ENCODE data around the gene SLC29A1. TPM values are rescaled to one million over a fixed set of nuclear protein-coding genes. Genes with fewer than 3 reads are reported as not detected.
"Not testable (repeated sequence)": the region's sequence is repeated elsewhere in the genome, so short reads cannot be mapped to it uniquely, and the experiment has no call there.

Gene SLC29A1
- total RNA-seq, 1 donor from 2014 or later, result 221 TPM

DNA sequence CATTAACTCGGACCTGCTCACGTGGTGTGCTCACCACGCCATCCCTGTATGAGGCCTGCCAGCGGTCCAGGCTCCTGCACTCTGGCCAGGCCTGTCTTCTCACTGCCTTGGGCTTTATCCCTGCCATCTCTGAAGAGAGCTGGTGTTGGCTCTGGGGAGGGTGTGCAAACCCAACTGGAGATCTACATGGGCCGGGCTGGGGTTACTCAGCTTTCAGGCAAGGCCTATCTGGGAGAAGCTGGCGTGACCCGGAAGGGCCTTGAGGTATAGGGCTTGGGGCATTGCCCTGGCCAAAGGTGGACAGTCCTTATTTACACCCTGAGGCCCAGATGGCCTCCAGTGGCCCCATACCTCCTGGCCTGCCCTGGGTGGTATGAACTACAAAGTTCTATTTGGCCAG, 5.0 kb downstream of the SLC29A1 start:
- H3K36me3 Mint-ChIP-seq (ENCODE audit: low read depth), result peaks cover 18% of the 10 kb centered on the region
- H3K4me3 Mint-ChIP-seq (ENCODE audit: unreplicated experiment), result no peak overlapping the region
- H3K4me1 Mint-ChIP-seq (ENCODE audit: low read depth), result peaks cover 71% of the 10 kb centered on the region
- TF ChIP-seq, protein P1, sequence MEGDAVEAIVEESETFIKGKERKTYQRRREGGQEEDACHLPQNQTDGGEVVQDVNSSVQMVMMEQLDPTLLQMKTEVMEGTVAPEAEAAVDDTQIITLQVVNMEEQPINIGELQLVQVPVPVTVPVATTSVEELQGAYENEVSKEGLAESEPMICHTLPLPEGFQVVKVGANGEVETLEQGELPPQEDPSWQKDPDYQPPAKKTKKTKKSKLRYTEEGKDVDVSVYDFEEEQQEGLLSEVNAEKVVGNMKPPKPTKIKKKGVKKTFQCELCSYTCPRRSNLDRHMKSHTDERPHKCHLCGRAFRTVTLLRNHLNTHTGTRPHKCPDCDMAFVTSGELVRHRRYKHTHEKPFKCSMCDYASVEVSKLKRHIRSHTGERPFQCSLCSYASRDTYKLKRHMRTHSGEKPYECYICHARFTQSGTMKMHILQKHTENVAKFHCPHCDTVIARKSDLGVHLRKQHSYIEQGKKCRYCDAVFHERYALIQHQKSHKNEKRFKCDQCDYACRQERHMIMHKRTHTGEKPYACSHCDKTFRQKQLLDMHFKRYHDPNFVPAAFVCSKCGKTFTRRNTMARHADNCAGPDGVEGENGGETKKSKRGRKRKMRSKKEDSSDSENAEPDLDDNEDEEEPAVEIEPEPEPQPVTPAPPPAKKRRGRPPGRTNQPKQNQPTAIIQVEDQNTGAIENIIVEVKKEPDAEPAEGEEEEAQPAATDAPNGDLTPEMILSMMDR (IDR thresholded peaks at IDR 0.05), result no peak
- DNase-seq (ENCODE audit: low spot score), result no peak
- H3K27ac Mint-ChIP-seq (ENCODE audit: unreplicated experiment), result peak overlapping the region; percentile 27
- no peaks in the 10 kb centered on the region for H3K9me3 Mint-ChIP-seq (ENCODE audit: low read depth)
- H3K27me3 Mint-ChIP-seq (ENCODE audit: low read depth), result no peaks in the 10 kb centered on the region

DNA sequence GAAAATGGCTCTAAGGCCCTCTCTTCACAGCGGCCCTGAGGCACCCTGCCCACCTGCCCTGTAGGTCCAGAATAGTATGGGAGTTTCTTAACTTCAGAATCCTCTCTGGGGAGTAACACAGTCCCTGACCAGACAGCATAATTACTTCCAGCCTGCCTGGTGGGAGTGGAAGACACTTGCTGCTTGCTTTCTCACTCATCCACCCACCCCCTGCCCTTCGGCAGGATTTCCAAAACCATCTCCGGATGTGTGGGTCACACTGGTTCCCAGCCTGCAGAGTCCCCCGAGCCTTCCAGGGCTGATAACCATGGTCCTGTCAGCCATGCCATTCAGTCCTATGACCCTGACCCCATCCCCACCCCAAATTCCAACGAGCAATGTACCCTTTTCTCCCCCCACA, 5.4 kb downstream of the SLC29A1 start:
- Mint-ChIP-seq H3K9me3 (ENCODE audit: low read depth) (no peaks in the 10 kb centered on the region), H3K36me3 (ENCODE audit: low read depth) (peaks cover 21% of the 10 kb centered on the region), H3K4me3 (ENCODE audit: unreplicated experiment) (no peak overlapping the region), H3K27ac (ENCODE audit: unreplicated experiment) (peak overlapping the region; percentile 27), H3K4me1 (ENCODE audit: low read depth) (peaks cover 75% of the 10 kb centered on the region), H3K27me3 (ENCODE audit: low read depth) (no peaks in the 10 kb centered on the region)
- peak; percentile 35 for DNase-seq (ENCODE audit: low spot score)
- TF ChIP-seq, protein P1 (IDR thresholded peaks at IDR 0.05), result no peak

DNA sequence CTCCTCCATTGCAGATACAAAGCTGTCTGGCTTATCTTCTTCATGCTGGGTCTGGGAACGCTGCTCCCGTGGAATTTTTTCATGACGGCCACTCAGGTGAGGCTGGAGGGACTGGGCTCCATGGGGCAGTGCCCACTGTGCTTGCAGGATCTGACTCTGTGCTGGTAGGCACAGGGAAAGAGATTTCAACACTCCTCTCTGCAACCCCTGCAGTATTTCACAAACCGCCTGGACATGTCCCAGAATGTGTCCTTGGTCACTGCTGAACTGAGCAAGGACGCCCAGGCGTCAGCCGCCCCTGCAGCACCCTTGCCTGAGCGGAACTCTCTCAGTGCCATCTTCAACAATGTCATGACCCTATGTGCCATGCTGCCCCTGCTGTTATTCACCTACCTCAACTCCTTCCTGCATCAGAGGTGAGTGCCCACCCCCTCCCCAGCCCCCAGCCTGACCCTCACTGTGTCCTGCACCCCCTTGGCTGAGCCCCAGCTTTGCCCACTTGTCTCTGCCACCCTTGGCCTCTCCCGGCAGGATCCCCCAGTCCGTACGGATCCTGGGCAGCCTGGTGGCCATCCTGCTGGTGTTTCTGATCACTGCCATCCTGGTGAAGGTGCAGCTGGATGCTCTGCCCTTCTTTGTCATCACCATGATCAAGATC, 6.1 kb downstream of the SLC29A1 start:
- TF ChIP-seq, protein P1 (IDR thresholded peaks at IDR 0.05), result no peak
- peaks cover 21% of the 10 kb centered on the region for H3K36me3 Mint-ChIP-seq (ENCODE audit: low read depth)
- no peaks in the 10 kb centered on the region for H3K27me3 Mint-ChIP-seq (ENCODE audit: low read depth)
- peak; percentile 56 for DNase-seq (ENCODE audit: low spot score)
- H3K4me3 Mint-ChIP-seq (ENCODE audit: unreplicated experiment), result no peak overlapping the region
- H3K9me3 Mint-ChIP-seq (ENCODE audit: low read depth), result no peaks in the 10 kb centered on the region
- H3K27ac Mint-ChIP-seq (ENCODE audit: unreplicated experiment), result peak overlapping the region; percentile 57
- H3K4me1 Mint-ChIP-seq (ENCODE audit: low read depth), result peaks cover 75% of the 10 kb centered on the region

DNA sequence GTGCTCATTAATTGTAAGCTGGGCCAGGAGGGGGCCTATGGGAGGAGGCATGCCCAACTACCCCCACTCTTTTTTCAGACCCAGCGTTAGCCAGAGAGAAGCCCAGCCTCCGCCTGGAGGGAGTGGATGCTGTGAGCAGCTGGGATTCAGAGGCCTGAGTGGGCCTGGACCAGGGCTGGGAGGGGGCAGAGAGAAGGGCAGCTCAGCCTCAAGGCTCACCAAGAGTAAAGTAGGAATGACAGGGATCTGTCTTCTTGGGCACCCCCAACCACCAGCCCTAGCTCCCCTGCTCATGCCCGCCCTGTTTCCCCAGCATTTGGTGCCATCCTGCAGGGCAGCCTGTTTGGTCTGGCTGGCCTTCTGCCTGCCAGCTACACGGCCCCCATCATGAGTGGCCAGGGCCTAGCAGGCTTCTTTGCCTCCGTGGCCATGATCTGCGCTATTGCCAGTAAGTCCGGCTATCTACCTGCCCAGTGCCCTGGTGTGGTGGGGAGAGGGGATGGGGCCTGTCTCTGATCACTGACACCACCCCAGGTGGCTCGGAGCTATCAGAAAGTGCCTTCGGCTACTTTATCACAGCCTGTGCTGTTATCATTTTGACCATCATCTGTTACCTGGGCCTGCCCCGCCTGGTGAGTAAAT, 6.8 kb downstream of the SLC29A1 start:
- Mint-ChIP-seq H3K4me3 (ENCODE audit: unreplicated experiment) (no peak overlapping the region), H3K27ac (ENCODE audit: unreplicated experiment) (no peak overlapping the region), H3K4me1 (ENCODE audit: low read depth) (peaks cover 75% of the 10 kb centered on the region), H3K27me3 (ENCODE audit: low read depth) (no peaks in the 10 kb centered on the region), H3K36me3 (ENCODE audit: low read depth) (peaks cover 21% of the 10 kb centered on the region), H3K9me3 (ENCODE audit: low read depth) (no peaks in the 10 kb centered on the region)
- TF ChIP-seq, protein P1 (IDR thresholded peaks at IDR 0.05), result no peak
- peak; percentile 72 for DNase-seq (ENCODE audit: low spot score)

DNA sequence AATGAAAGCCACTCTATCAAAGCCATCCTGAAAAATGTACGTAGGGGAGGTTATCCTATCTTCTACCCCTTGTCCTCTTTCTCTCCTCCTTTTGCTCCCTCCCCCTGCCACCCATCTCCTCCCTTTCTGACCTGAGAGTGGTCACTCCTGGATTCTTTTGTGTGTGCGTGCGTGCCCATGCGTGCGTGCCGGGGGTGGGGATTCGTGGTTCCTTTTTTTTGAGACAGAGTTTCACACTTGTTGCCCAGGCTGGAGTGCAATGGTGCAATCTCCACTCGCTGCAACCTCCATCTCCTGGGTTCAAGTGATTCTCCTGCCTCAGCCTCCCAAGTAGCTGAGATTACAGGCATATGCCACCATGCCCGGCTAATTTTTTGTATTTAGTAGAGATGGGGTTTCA, 8.0 kb downstream of the SLC29A1 start:
- peak; percentile 48 for DNase-seq (ENCODE audit: low spot score)
- peaks cover 74% of the 10 kb centered on the region for H3K4me1 Mint-ChIP-seq (ENCODE audit: low read depth)
- H3K9me3 Mint-ChIP-seq (ENCODE audit: low read depth); H3K27me3 Mint-ChIP-seq (ENCODE audit: low read depth); H3K4me3 Mint-ChIP-seq (ENCODE audit: unreplicated experiment): not testable (repeated sequence)
- H3K27ac Mint-ChIP-seq (ENCODE audit: unreplicated experiment), result peak overlapping the region; percentile 59
- peaks cover 25% of the 10 kb centered on the region for H3K36me3 Mint-ChIP-seq (ENCODE audit: low read depth)
